ENCODE data around the gene SLC13A1. TPM values are rescaled to one million over a fixed set of nuclear protein-coding genes. Genes with fewer than 3 reads are reported as not detected.

The SLC13A1 gene
- polyA plus RNA-seq, 2 of the 4 experiments (the other 2 are of a cell fraction) = not detected

- Histone ChIP-seq H3K9me3 (no peaks in the 10 kb centered on the region), H3K4me2 (no peak overlapping the region), H3K4me3 (no peak overlapping the region), H3K4me1 (no peaks in the 10 kb centered on the region), H3K27ac (no peak overlapping the region)
- ATAC-seq = no peak
- CTCF ChIA-PET = no interaction called here
- DNase-seq (ENCODE audit: low read depth in 1 of 2, low spot score in 1 of 2) = no peak
- no peak for TF ChIP-seq BCL3 (IDR thresholded peaks at IDR 0.05)
- TF ChIP-seq CEBPB (IDR thresholded peaks at IDR 0.05) = peak in 1 of 2 experiments; percentile 67; a peak in 2 of 4 replicates
- WGBS (ENCODE audit: missing lambda C conversion rate) = 51% methylated on average over 5 of the region's 5 CpGs
- POLR2A ChIA-PET = no interaction called here
- no peak for FAIRE-seq
Measured at GRCh38 chr7:123133924-123134323, 65.8 kb downstream of the SLC13A1 start.

- DNase-seq (ENCODE audit: low read depth in 1 of 2, low spot score in 1 of 2) (no peak), ATAC-seq (no peak), FAIRE-seq (no peak)
- H3K9me3 ChIP-seq = no peaks in the 10 kb centered on the region
- ChIA-PET POLR2A (no interaction called here), CTCF (interaction anchor here (0.6 kb wide), 1 partner anchor 105 kb away, joined by 3 read pairs; no protein-coding TSS in a partner anchor)
- H3K27ac ChIP-seq = no peak overlapping the region
- 0% methylated on average over 1 of the region's 1 CpG for WGBS (ENCODE audit: missing lambda C conversion rate)
- no peaks in the 10 kb centered on the region for H3K4me1 ChIP-seq
- H3K4me2 ChIP-seq = no peak overlapping the region
- no peak for TF ChIP-seq POLR2A (IDR thresholded peaks at IDR 0.05; ENCODE audit: low read length)
- no peak for TF ChIP-seq ZC3H11A (IDR thresholded peaks at IDR 0.05)
- H3K4me3 ChIP-seq = no peak overlapping the region
Measured at GRCh38 chr7:123131961-123132360, 67.8 kb downstream of the SLC13A1 start.

GRCh38 chr7:123131556-123131955, 68.2 kb downstream of the SLC13A1 start:
- CTCF ChIA-PET = interaction anchor here (0.6 kb wide), 1 partner anchor 106 kb away, joined by 3 read pairs; no protein-coding TSS in a partner anchor
- TF ChIP-seq RCOR1 (IDR thresholded peaks at IDR 0.05; ENCODE audit: low read depth, low read length) (no peak), CBX2 (IDR thresholded peaks at IDR 0.05; ENCODE audit: borderline replicate concordance, low read depth) (no peak), ELK1 (IDR thresholded peaks at IDR 0.05; ENCODE audit: low read depth, low read length) (no peak), CHD2 (IDR thresholded peaks at IDR 0.05; ENCODE audit: low read length, partially characterized antibody) (no peak), RARB (CRISPR knock-in tag; IDR thresholded peaks at IDR 0.05) (no peak), HMGXB4 (CRISPR knock-in tag; IDR thresholded peaks at IDR 0.05; ENCODE audit: borderline replicate concordance) (no peak), PBX3 (IDR thresholded peaks at IDR 0.05) (no peak), HOXB13 (CRISPR knock-in tag; IDR thresholded peaks at IDR 0.05; ENCODE audit: low read depth) (no peak), NR3C1 (IDR thresholded peaks at IDR 0.05) (no peak), ESRRA (IDR thresholded peaks at IDR 0.05; ENCODE audit: borderline replicate concordance, low read length) (no peak), REST (IDR thresholded peaks at IDR 0.05) (no peak), ZSCAN20 (CRISPR knock-in tag; IDR thresholded peaks at IDR 0.05) (no peak), PHF8 (IDR thresholded peaks at IDR 0.05; ENCODE audit: borderline replicate concordance, low read depth) (no peak), BHLHE40 (IDR thresholded peaks at IDR 0.05; ENCODE audit: low read depth, low read length) (no peak), CHD4 (IDR thresholded peaks at IDR 0.05; ENCODE audit: borderline replicate concordance) (no peak), ZNF302 (CRISPR knock-in tag; IDR thresholded peaks at IDR 0.05) (no peak)

More at GRCh38 chr7:123131556-123131955, 68.2 kb downstream of the SLC13A1 start:
- H3K27ac ChIP-seq = no peak overlapping the region
- DNase-seq (ENCODE audit: low read depth in 1 of 2, low spot score in 1 of 2) = no peak
- POLR2A ChIA-PET = no interaction called here
- no peaks in the 10 kb centered on the region for H3K4me1 ChIP-seq
- WGBS (ENCODE audit: missing lambda C conversion rate) = 2% methylated on average over 2 of the region's 2 CpGs
- H3K9me3 ChIP-seq = no peaks in the 10 kb centered on the region
- H3K4me3 ChIP-seq = no peak overlapping the region
- no peak for ATAC-seq
- no peak overlapping the region for H3K4me2 ChIP-seq
- no peak for FAIRE-seq
